HG03196 (cell line): ENCODE results near the gene RNF40.

Experiments used
- ATAC-seq: cut with Tn5 transposase; IDR thresholded peaks from one replicate; pipeline ENCODE4 v1.9.1; 2021; ENCODE audit not compliant: unreplicated experiment

The RNF40 gene

DNA sequence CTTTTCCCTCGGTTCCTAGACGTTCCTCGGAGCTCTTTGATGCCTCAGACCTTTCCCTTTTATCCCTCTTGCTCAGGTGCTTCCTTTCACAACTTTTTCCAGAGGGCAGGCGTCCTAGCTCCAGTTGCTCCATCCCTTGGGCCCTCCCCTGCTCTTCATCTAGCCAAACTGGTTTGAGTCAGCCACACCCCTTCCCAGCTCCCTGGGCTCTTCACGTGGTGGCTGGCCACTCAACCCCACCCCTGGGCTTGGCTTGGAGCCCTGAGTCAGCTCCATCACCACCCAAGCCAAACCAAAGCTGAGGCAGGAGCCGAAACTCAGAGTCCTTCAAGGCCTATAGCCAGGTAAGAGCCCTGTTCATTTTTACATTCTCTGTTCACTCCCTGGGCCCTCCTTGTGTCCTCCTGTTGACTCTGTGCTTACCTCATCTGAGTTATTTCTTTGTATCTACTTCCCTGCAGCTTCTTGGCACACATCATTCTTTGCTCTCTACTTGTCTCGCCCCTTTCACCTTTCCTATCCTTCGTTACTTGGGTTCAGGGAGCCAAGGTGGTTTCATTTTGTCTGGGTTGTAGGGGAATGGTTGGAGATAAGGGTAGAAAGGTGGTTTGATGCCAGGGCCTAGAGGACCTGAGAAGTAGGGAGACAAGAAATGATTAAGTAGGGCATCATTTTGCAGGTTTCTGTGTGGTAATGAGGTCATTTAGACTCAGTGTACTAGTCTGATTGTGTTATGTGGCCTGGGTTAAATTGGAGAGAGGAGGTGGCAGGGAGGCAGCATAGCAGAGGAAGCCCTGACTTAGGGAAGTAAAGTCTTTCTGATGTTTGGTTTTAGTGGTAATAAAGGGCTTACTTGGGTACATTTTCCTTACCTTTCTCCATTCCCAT is 21.5 kb upstream of the RNF40 start:
- no peak for ATAC-seq

GRCh38 chr16:30741461-30741914 is 20.6 kb upstream of the RNF40 start:
- no peak for ATAC-seq

- no peak for ATAC-seq
These were observed 18.4 kb upstream of the RNF40 start for GRCh38 chr16:30743716-30744115.

GRCh38 chr16:30744183-30744582 is 17.9 kb upstream of the RNF40 start:
- ATAC-seq, result no peak

DNA sequence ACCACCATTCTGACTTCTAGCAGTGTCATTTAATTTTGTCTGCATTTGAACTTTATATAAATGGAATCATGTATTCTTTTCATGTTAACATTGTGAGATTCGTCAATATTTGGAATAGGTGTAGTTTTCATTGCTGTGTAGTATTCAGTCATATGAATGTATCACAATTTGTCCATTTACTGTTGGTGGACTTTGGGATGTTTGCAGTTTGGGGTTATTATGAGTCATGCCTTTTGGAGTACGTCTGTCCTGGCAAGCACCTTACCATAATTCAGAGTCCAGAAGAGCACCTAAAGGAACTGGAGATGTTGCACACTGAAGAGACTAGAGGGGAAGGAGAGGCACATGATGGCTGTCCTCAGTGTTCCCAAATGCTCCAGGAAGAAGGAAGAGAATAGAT is 17.0 kb upstream of the RNF40 start:
- no peak for ATAC-seq

GRCh38 chr16:30746638-30747175 is 15.4 kb upstream of the RNF40 start:
- no peak for ATAC-seq

GRCh38 chr16:30747331-30747730 is 14.8 kb upstream of the RNF40 start:
- ATAC-seq, result no peak

DNA sequence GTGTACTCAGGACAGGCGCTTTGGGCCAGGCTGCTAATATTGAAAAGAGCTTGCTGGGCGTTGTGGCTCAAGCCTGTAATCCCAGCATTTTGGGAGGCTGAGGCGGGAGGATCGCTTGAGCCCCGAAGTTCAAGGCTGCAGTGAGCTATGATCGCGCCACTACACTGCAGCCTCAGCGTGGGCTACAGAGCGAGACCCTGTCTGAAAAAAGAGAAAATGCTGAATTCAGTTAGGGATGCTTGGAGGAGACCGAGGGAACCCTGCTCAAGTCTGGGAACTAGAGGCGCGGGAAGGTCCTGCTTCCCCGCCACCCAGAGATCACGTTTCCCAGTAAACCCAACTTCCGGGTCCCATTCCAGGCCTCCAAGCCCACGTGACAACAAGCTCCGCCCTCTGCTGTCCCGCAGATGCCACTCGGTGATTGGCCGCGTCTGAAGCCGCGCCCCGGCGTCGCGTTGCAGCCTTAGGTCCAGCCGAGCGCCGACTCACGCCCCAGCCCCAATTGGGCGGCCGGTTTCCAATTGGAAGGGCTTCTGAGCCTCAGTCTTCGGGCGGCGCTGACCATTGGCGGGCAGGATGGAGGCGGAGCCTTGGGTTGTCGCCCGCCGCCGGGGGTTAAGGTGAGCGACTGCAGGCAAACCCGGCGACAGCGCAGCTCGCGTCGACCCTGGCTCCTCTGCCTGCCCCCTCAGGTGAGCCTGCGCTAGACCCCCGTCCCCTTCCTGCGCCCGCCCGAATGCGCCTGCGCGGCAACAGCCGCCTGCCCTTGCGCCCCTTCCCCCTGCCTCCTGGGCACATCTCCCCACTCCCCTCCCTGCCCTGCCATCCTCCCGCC is 14.1 kb upstream of the RNF40 start, which contains the start of gene PHKG2:
TSS of gene PHKG2 (plus strand) at position 627 of the 835 bp plus-strand sequence. CDS start 396 bp downstream, outside the sequence.
- ATAC-seq, result peak; percentile 95

DNA sequence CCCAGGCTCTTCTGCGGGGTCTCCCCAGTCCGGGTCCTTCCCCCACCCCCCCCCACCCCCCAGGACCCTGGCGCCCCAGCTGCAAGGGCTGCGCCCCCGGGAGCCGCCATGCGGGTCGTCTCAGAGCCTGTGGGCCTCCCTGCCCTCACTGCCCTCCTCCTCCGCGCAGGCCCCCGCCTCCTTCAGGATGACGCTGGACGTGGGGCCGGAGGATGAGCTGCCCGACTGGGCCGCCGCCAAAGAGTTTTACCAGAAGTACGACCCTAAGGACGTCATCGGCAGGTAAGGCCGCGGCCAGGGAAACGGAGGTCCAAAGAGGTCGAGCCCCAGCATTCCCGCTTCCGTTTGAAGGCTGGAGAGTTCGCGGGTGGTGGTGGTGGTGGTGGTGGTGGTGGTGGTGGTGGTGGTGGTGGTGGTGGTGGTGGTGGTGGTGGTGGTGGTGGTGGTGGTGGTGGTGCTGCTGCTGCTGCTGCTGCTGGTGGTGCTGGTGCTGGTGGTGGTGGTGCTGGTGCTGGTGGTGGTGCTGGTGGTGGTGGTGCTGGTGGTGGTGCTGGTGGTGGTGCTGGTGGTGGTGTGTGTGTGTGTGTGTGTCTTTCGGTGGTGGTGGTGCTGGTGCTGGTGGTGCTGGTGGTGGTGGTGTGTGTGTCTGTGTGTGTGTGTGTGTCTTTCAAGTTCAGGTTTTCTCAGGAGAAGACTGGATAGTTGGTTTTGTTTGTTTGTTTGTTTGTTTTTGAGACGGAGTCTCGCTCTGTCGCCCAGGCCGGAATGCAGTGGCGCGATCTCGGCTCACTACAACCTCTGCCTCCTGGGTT is 13.3 kb upstream of the RNF40 start:
- peak; percentile 12 for ATAC-seq

DNA sequence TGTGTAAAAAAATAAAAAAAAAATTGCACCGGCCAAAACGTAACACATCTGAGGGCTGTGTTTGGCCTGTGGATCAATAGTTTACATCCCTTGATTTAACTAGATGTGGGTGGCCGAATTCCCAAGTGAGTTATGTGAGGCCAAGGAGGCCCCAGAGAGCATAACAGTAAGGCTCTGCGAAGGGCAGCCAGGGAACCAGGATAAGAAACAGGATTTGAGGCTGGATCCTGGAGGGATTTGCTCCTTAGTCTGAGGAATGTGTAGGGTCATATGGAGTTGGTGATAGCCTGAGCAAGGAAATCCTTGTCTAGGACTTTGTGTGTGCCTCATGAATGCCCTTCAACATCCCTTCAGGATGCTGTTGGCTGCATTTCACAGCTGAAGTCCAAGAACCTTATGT is 11.9 kb upstream of the RNF40 start:
- ATAC-seq, result no peak

DNA sequence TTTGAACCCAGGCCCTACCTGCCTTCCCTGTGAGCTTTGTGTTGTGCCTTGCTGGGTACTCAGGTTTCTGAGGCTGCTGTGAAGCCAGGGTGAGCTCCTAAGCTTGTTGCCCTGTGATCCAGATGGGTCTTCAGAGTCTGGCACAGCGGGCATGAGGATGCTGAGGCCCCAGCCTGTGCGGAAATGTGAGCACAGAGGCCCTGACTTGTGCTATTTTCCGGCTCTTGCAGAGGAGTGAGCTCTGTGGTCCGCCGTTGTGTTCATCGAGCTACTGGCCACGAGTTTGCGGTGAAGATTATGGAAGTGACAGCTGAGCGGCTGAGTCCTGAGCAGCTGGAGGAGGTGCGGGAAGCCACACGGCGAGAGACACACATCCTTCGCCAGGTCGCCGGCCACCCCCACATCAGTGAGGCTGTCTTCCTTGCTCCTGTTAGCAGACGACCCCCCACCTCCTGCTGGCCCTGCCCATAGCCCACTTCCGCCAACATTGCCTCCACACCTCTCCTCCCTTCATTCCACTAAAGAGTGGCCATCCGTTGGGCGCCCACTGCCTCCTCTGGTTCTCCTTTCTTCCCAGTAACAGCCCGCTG is 11.2 kb upstream of the RNF40 start:
- no peak for ATAC-seq

- ATAC-seq, result no peak
These were observed 8.5 kb upstream of the RNF40 start for GRCh38 chr16:30753596-30753995.

DNA sequence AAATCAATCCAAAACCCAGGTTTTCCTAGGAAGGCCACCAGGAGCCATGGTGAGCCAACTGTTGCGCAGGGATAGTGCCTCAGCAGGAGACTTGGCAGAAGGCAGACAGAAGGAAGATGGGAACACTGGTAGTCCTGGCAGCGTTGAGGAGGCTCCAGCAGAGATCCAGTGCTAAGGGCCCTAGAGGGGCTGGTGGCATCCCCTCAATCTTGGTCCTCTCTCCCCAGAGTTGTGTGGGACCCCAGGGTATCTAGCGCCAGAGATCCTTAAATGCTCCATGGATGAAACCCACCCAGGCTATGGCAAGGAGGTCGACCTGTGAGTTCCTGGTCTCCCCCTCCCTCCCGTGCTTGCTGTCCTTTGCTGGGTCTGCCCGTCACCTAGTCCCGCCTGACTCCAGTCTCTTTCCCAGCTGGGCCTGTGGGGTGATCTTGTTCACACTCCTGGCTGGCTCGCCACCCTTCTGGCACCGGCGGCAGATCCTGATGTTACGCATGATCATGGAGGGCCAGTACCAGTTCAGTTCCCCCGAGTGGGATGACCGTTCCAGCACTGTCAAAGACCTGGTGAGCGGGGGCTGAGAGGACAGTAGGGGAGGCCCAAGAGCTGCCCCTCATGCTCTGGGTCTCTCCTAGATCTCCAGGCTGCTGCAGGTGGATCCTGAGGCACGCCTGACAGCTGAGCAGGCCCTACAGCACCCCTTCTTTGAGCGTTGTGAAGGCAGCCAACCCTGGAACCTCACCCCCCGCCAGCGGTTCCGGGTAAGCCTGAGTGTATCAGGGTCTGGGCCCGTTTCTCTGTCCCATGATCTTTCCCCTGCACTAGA is 6.0 kb upstream of the RNF40 start:
- ATAC-seq, result no peak

DNA sequence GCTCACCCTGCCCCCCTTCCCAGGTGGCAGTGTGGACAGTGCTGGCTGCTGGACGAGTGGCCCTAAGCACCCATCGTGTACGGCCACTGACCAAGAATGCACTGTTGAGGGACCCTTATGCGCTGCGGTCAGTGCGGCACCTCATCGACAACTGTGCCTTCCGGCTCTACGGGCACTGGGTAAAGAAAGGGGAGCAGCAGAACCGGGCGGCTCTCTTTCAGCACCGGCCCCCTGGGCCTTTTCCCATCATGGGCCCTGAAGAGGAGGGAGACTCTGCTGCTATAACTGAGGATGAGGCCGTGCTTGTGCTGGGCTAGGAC is 5.4 kb upstream of the RNF40 start:
- no peak for ATAC-seq

- ATAC-seq, result no peak
These were observed 4.8 kb upstream of the RNF40 start for GRCh38 chr16:30757316-30757715.

GRCh38 chr16:30758988-30759491 is 3.1 kb upstream of the RNF40 start:
- no peak for ATAC-seq

DNA sequence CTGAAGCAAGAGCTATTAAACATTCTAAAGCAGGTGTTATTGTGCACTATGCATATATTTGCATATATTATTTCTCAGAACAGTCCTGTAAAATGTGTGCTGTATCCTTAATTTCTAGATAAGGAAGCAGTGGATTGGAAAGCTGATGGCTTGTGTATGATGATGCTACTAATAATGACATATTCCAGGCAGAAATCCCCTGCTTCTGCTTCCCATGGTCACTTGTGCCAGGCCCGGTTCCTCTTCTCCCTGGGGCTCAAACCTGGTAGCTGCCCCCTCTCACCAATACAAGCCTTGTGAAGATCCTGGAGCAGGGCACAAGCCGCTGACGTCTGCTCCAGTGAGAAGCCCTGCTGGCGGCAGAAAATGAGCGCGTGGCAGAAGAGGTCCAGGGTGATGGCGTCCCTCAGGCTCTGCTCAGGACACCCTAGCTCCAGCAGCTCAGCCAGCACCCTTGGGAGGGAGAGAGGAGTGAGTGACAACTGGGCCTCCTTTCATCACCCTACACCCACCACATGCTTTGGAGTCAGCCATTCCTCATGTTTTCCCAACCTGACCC is 2.0 kb upstream of the RNF40 start:
- no peak for ATAC-seq

- no peak for ATAC-seq
These were observed 1.3 kb upstream of the RNF40 start for GRCh38 chr16:30760577-30761426.
